PFSK-1 (cell line): ENCODE measurements around the gene TXNDC12.

Experiments used
- FOXP2 ChIP-seq: optimal IDR thresholded peaks from 2 replicates; pipeline ENCODE3; 2011; ENCODE audit warnings: borderline replicate concordance, control low read depth, inconsistent platforms; ENCODE audit not compliant: insufficient read depth; ENCODE audit errors: extremely low read length, extremely low read depth
- POLR2AphosphoS5 ChIP-seq: IDR thresholded peaks from 2 replicates; pipeline ENCODE4 v1.6.1; 2012; ENCODE audit warnings: low read depth, mild to moderate bottlenecking, control low read depth, low read length, moderate library complexity
- REST ChIP-seq, 2 experiments: IDR thresholded peaks; 2 replicates each; pipeline versions ENCODE4 v1.6.1 to v1.8.0; 2011 to 2012; ENCODE audit warnings: low read depth in 2 of 2, low read length in 2 of 2, control low read depth in 1 of 2, inconsistent platforms in 1 of 2, mild to moderate bottlenecking in 1 of 2, moderate library complexity in 1 of 2; ENCODE audit not compliant: insufficient read depth in 1 of 2
- SIN3A ChIP-seq: IDR thresholded peaks from 2 replicates; pipeline ENCODE4 v1.6.1; 2012; ENCODE audit warnings: mild to moderate bottlenecking, low read length, moderate library complexity, borderline replicate concordance; ENCODE audit not compliant: insufficient read depth
- TAF1 ChIP-seq: IDR thresholded peaks from 2 replicates; pipeline ENCODE4 v1.6.1; 2012; ENCODE audit warnings: low read length, control low read depth, borderline replicate concordance; ENCODE audit not compliant: insufficient read depth

The TXNDC12 gene

GRCh38 chr1:51973587-51974474 is 81.2 kb downstream of the TXNDC12 start:
- TF ChIP-seq TAF1 (no peak), FOXP2 (no peak), POLR2AphosphoS5 (no peak), SIN3A (no peak), REST (IDR thresholded peaks at IDR 0.05; ENCODE audit: insufficient read depth in 1 of 2, low read depth in 2 of 2, low read length in 2 of 2) (no peak)
